ENCODE measurements around the gene DCDC2. TPM values are rescaled to one million over a fixed set of nuclear protein-coding genes. Genes with fewer than 3 reads are reported as not detected.

Gene DCDC2
- total and polyA plus RNA-seq, 4 donors = 0.51 to 13.0 (median 2.0) TPM

- no peak overlapping the region for H3K9ac ChIP-seq (ENCODE audit: low read depth in 1 of 2, low read length in 2 of 2)
- no peak for DNase-seq (ENCODE audit: low spot score)
- no peaks in the 10 kb centered on the region for H3K36me3 ChIP-seq (ENCODE audit: control insufficient read depth in 4 of 4, insufficient read depth in 3 of 4, low read depth in 1 of 4, low read length in 3 of 4)
- H3K27ac ChIP-seq (ENCODE audit: low read depth in 1 of 2, low read length in 2 of 2) = no peak overlapping the region
- TF ChIP-seq TAF1 (conservative IDR thresholded peaks at IDR 0.05) (no peak), CTCF (IDR thresholded peaks at IDR 0.05; ENCODE audit: low read depth, low read length, missing input control) (no peak), JUND (IDR thresholded peaks at IDR 0.05) (no peak), GABPA (IDR thresholded peaks at IDR 0.05 in 1 of 2, conservative IDR thresholded peaks at IDR 0.05 in 1 of 2) (no peak)
- peaks cover 0 to 16% (median 11%) of the 10 kb centered on the region in 4 donors for H3K4me1 ChIP-seq (ENCODE audit: control insufficient read depth in 4 of 4, insufficient read depth in 4 of 4, low read length in 3 of 4)
- no peak overlapping the region for H3K4me3 ChIP-seq (ENCODE audit: low read depth in 1 of 3, low read length in 3 of 3)
- no peaks in the 10 kb centered on the region for H3K27me3 ChIP-seq (ENCODE audit: control insufficient read depth in 4 of 4, insufficient read depth in 4 of 4, low read length in 3 of 4)
- H3K9me3 ChIP-seq (ENCODE audit: control insufficient read depth in 4 of 4, low read length in 3 of 4) = no peaks in the 10 kb centered on the region
- WGBS = 93% methylated on average over 4 of the region's 4 CpGs
Measured at GRCh38 chr6:24381476-24382219, 23.8 kb upstream of the DCDC2 start.

GRCh38 chr6:24378473-24379097 is 20.7 kb upstream of the DCDC2 start:
- no peak for TF ChIP-seq FOXA1 (IDR thresholded peaks at IDR 0.05)
- no peak for TF ChIP-seq HNF4A (conservative IDR thresholded peaks at IDR 0.05)
- no peak for TF ChIP-seq GABPA (IDR thresholded peaks at IDR 0.05 in 1 of 2, conservative IDR thresholded peaks at IDR 0.05 in 1 of 2)
- no peak for TF ChIP-seq RXRA (IDR thresholded peaks at IDR 0.05)
- TF ChIP-seq REST (IDR thresholded peaks at IDR 0.05) = no peak
- no peak for TF ChIP-seq EGR1 (IDR thresholded peaks at IDR 0.05; ENCODE audit: low read depth in 2 of 2)
- TF ChIP-seq HNF4G (IDR thresholded peaks at IDR 0.05) = no peak
- TF ChIP-seq ATF3 (IDR thresholded peaks at IDR 0.05) = no peak
- TF ChIP-seq SP1 (IDR thresholded peaks at IDR 0.05) = no peak
- Histone ChIP-seq H3K9me3 (ENCODE audit: control insufficient read depth in 4 of 4, low read length in 3 of 4) (no peaks in the 10 kb centered on the region), H3K27me3 (ENCODE audit: control insufficient read depth in 4 of 4, insufficient read depth in 4 of 4, low read length in 3 of 4) (no peaks in the 10 kb centered on the region), H3K4me1 (ENCODE audit: control insufficient read depth in 4 of 4, insufficient read depth in 4 of 4, low read length in 3 of 4) (peaks cover 0 to 2% (median 1%) of the 10 kb centered on the region in 4 donors), H3K9ac (ENCODE audit: low read depth in 1 of 2, low read length in 2 of 2) (no peak overlapping the region), H3K4me3 (ENCODE audit: low read depth in 1 of 3, low read length in 3 of 3) (no peak overlapping the region), H3K36me3 (ENCODE audit: control insufficient read depth in 4 of 4, insufficient read depth in 3 of 4, low read depth in 1 of 4, low read length in 3 of 4) (no peaks in the 10 kb centered on the region), H3K27ac (ENCODE audit: low read depth in 1 of 2, low read length in 2 of 2) (no peak overlapping the region)
- WGBS = 77% methylated on average over 1 of the region's 1 CpG
- no peak for DNase-seq (ENCODE audit: low spot score)

Data from liver (tissue), 9 donors.